NCI-H1092 (cell line): ENCODE data around the gene AMOTL1.
"Not testable (repeated sequence)": the region's sequence is repeated elsewhere in the genome, so short reads cannot be mapped to it uniquely, and the experiment has no call there.

ENCODE experiments used
- DNase-seq: peaks from one replicate; lab custom pipeline; 2025; lab: John Stamatoyannopoulos, UW

The AMOTL1 gene

GRCh38 chr11:94771390-94771789 is 3.2 kb downstream of the AMOTL1 start:
- DNase-seq = no peak

GRCh38 chr11:94771951-94772350 is 3.8 kb downstream of the AMOTL1 start:
- no peak for DNase-seq

GRCh38 chr11:94773842-94774241 is 5.7 kb downstream of the AMOTL1 start:
- no peak for DNase-seq

GRCh38 chr11:94774345-94774744 is 6.2 kb downstream of the AMOTL1 start:
- no peak for DNase-seq

- DNase-seq = peak; percentile 76
These were observed 7.6 kb downstream of the AMOTL1 start for GRCh38 chr11:94775567-94776327.

DNA sequence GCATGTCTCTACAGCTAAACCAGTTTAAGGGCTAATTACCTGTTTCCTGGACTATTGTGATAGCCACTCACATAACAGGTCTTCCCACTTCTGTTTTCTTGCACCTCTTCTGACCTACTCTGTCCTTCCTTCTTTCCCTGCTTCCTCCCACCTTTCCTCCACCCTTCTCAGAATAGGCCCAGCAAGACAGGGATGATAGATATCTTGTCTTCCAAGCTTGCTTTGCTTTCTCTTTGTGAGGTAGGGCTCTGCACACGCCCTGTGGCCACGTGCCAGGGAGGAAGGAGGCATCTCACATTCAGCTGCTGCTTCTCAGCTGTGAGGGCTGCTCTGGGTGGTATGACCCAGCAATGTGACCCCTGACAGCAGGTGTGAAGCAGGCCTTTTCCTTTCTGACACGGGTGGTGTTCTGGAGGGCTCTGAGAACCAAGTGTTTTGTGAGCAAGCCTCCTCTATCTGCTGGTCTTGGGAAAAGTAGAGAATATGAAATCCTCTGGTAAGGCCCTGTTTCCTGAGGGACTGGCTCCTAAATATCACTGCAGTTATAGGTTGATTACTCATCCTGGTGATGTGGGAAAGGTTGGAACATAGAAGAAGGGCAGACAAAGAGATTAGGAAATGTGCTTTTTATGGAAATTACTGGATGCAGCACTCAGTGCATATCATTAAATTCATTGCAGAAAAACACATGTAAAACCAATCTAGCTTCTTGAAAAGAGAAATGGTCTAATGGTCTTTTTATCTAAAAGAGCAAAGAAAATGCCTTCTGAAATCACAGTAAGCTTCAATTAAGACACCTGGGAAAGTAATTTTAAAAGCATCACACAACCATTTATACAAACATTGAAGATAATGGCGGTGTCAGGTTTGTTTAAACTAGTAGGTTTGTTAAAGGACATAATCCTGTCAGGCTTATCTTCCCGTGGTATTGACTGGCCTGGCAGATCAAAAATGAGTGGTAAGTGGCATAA is 8.5 kb downstream of the AMOTL1 start:
- peak; percentile 60 for DNase-seq

DNA sequence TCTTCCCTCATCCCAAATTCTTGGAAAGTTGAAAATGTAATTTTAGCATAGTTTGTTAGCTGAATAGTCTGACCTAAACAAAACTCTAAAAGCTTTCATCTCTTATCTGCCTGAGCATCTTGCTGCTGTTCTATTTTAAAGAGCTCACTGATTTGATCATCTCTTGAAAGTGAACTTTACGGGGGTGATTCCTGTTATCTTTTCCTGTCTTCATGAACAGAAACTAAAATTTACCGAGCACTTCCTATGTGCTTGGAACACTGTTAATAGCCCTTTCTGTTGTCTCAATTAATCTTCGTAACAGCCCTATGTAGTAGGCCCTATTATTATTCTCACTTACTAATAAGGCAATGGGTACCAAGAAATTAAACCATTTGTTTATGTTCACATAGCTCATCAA is 12.3 kb downstream of the AMOTL1 start:
- DNase-seq = no peak

GRCh38 chr11:94781837-94782236 is 13.7 kb downstream of the AMOTL1 start:
- DNase-seq = no peak

GRCh38 chr11:94782446-94782845 is 14.3 kb downstream of the AMOTL1 start:
- DNase-seq = no peak

DNA sequence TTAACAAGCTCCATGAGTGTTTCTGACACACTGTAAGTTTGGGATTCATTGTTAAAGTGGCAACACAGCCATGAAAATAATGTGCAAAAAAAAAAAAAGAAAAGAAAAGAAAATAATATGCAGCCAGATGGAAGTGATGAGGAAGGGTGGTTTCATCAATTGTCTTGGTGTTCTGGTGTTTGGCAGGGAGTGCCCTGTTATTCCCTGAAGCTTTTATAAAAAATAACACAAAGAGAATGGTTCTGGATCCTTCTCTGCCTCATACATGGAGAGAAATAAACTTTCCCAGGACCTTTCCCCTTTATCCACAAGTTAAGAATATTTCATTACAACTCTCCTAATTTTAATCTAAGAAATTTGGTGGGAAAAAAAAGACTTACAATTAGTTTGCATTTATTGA is 16.7 kb downstream of the AMOTL1 start:
- DNase-seq = no peak

DNA sequence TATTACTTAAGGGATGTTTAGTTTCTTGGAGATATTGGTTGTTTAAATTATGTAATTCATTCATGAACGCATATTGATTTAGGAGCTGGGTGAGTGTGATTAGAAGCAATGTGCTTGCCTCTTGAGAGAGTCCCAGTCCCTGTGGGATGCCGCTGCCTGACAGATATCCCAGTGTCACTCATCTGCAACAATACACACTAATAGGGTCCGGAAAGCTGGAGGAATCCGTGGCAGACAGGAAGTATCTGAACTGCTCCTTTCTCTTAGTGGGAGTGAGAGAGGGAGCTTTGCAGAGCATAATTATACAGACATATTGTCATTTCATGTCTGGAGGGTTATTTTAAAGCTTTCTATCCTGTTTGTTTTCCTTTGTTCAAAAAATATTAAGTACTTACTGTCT is 17.4 kb downstream of the AMOTL1 start:
- DNase-seq = no peak

DNA sequence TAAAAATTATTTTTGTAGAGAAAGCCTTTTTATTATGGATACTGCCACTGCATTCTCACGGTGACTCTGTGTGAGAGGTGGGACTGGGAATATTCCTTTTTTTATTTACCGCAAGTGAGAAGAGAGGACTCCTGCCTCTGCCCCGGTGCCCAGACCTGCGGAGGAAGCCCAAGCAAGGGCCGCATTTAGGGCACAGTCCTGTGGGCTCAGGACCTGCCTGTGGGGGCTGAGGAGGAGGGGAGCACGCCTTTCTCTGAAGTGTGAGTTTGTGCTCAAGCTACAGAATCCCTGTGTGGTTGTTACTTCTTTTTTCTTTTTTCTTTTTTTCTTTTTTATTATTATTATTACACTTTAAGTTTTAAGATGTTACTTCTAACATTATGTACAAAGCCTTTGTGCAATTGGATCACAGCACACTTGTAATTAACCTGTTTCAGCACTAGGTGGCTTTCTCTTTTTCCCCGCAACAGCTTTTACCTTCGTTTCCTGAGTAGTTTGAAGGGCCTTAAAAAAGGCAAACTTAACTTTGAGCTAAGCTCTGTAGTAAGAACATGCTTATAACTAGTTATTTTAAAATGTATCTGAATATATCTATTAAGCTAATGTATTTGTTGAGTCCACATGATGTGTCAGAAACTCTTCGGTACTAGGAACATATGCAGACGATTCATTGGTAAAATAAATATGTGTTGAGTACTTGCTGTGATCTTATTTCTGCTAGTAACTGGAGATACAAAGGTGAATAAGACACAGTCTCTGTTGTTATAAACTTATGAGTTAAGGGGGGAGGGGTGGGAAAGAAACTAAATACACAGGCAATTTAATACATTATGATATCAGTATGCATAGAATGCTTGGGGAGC is 18.3 kb downstream of the AMOTL1 start:
- DNase-seq = no peak

GRCh38 chr11:94787801-94788200 is 19.6 kb downstream of the AMOTL1 start:
- DNase-seq = no peak

DNA sequence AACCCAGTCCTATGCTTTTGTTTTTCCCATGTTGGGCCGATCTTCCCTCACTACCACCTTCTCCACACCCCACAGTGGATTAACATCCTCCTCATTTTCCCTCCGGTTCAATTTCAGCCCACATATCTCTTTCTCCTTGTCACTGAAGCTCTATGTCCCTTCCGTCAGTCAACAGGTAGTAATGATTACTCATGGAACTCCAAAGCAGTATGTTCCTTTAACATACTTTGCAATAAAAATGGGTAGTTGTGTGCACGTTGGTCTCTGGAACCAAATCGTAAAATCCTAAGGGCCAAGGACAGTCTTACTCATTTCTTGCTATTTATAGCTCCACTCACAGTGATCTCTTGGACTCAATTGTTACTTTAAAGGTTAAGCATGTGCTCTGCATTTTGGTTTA is 20.2 kb downstream of the AMOTL1 start:
- no peak for DNase-seq

GRCh38 chr11:94790197-94790596 is 22.0 kb downstream of the AMOTL1 start:
- no peak for DNase-seq

GRCh38 chr11:94790661-94791180 is 22.6 kb downstream of the AMOTL1 start:
- DNase-seq = no peak

- DNase-seq = no peak
These were observed 23.2 kb downstream of the AMOTL1 start for GRCh38 chr11:94791216-94791889.

- DNase-seq = not testable (repeated sequence)
These were observed 23.8 kb downstream of the AMOTL1 start for GRCh38 chr11:94791942-94792341.

DNA sequence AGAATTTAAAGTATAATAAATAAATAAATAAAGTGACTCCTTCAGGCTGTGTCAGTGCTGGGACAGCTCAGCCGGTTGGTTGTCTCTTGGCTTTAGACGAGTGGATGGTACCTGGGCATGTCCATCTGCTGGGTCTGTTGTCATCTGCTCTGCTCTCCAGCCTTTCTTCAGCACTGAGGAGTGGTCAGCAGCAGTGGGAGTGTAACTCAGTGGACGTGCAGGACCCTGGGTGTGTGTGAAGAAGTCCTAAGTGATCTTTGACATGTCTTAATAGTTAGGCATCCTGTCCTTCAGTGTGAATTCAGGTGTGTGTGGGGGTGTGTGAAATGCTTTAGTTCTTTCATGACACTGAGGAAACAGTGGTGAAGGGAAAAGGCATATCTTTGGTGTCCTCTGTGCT is 24.3 kb downstream of the AMOTL1 start:
- DNase-seq = no peak

GRCh38 chr11:94793002-94793401 is 24.8 kb downstream of the AMOTL1 start:
- no peak for DNase-seq

GRCh38 chr11:94793822-94794221 is 25.7 kb downstream of the AMOTL1 start:
- no peak for DNase-seq
